BLaER1 (cell line): ENCODE results near the gene FAM43B.

Experiments
- H3K27ac ChIP-seq: shearing (Covaris generic); formaldehyde crosslinking; 2 replicates; pipeline ENCODE4 v1.8.1; 2022
- H3K27me3 ChIP-seq: shearing (Covaris generic); formaldehyde crosslinking; 2 replicates; pipeline ENCODE4 v1.8.1; 2022
- H3K36me3 ChIP-seq: shearing (Covaris generic); formaldehyde crosslinking; 2 replicates; pipeline ENCODE4 v1.8.1; 2022
- H3K4me1 ChIP-seq: shearing (Covaris generic); formaldehyde crosslinking; 2 replicates; pipeline ENCODE4 v1.8.1; 2022
- H3K4me2 ChIP-seq: shearing (Covaris generic); formaldehyde crosslinking; 2 replicates; pipeline ENCODE4 v1.8.1; 2022
- H3K4me3 ChIP-seq: shearing (Covaris generic); formaldehyde crosslinking; 2 replicates; pipeline ENCODE4 v1.8.1; 2022
- H3K9ac ChIP-seq: shearing (Covaris generic); formaldehyde crosslinking; 2 replicates; pipeline ENCODE4 v1.8.1; 2022
- H3K9me3 ChIP-seq: shearing (Covaris generic); formaldehyde crosslinking; 2 replicates; pipeline ENCODE4 v1.8.1; 2022
- H4K20me1 ChIP-seq: shearing (Covaris generic); formaldehyde crosslinking; 2 replicates; pipeline ENCODE4 v1.8.1; 2022
- Cebpa-rat ChIP-seq: shearing (Covaris generic); IDR thresholded peaks from 2 replicates; pipeline ENCODE4 v1.8.1; 2022

Gene FAM43B

DNA sequence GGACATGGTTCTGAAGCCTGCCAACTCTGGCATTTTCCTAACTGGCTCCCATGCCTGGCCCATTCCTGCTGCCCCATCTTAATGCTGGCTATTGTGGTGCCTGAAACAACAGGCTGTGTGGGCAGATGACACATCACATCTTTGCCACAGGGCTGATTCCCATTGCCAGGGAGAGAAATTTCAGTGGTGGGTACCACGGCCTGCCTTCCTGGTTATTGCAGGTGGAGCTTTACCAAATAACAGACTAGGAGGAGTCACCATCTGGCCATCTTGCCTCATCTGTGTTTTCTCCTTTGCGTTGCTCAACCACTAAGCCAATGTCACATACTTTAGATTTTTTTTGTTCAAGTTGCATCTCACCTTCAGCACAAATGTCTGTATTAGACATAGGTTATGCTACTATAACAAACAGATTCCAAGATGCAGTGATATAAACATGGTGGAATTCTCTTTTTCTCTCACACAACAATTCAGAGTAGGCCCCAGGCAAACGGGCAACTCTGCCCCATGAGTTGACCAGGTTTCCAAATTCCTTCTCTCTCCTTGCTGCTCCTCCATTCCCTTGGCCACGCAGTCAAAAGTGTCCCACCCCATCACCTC, 50.6 kb downstream of the FAM43B start:
- H3K9ac ChIP-seq, result no peak overlapping the region
- H3K4me3 ChIP-seq, result no peak overlapping the region
- H3K4me2 ChIP-seq, result no peak overlapping the region
- H3K27ac ChIP-seq, result no peak overlapping the region
- no peaks in the 10 kb centered on the region for H3K9me3 ChIP-seq
- H3K27me3 ChIP-seq, result no peaks in the 10 kb centered on the region
- no peaks in the 10 kb centered on the region for H3K36me3 ChIP-seq
- no peaks in the 10 kb centered on the region for H3K4me1 ChIP-seq
- no peaks in the 10 kb centered on the region for H4K20me1 ChIP-seq
- no peak for TF ChIP-seq Cebpa-rat

DNA sequence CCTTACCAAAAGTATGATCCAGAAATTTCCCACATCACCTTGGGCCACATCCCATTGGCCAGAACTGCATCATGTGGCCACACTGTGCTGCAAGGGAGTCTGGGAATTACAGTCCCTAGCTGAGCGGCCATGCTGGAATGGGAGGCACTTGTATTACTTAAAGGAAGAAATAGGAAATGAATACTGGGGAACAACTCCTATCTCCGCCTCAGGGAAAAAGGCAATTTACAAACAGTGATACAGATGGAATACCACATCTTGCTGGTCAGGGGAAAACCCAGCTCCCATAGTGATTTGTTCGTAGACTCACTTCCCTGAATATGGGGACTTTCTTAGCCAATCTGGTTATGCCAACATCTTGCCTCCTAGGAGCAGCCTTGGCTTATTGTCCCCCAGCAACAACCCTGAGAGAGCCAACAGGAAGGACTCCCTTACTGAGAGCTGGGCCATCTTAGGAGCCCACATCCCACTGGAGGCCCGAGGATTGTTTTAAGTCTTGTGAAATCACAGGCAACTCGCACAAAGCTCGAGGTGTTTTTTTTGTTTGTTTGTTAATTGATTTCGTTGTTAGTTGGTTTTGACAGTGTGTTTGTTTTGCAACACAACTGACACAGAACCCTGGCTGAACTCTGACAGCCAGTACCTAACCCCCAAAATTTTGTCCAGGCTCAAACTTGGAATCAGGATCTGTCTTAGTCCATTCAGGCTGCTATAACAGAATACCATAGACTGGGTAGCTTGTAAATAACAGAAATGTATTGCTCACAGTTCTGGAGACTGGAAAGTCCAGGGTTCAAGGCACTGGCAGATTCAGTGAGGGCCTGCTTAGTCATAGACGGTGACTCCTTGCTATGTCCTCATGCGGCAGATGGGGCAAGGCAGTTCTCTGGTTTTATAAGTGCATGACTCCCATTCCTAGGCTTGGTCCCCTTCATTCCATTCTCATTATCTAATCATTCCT, 51.4 kb downstream of the FAM43B start:
- Histone ChIP-seq H4K20me1 (no peaks in the 10 kb centered on the region), H3K9ac (no peak overlapping the region), H3K4me1 (no peaks in the 10 kb centered on the region), H3K4me3 (no peak overlapping the region), H3K36me3 (no peaks in the 10 kb centered on the region), H3K4me2 (no peak overlapping the region), H3K27me3 (no peaks in the 10 kb centered on the region), H3K27ac (no peak overlapping the region), H3K9me3 (no peaks in the 10 kb centered on the region)
- no peak for TF ChIP-seq Cebpa-rat
